AG04449 (cell line): Measurements from ENCODE around the gene KATNIP.

Experiments used
- CTCF ChIA-PET: fragments of 350-600 bp; formaldehyde crosslinking; extraction: SDS; loops from one replicate; lab custom pipeline; 2021; ENCODE audit warnings: antibody characterized with exemption; lab: Yijun Ruan, JAX
- POLR2A ChIA-PET: fragments of 400-600, 350-600 bp; formaldehyde crosslinking; extraction: SDS; loops from one replicate; lab custom pipeline; 2020; ENCODE audit warnings: antibody characterized with exemption, inconsistent platforms; lab: Yijun Ruan, JAX
- DNase-seq: peaks from one replicate; pipeline ENCODE4 v3.0.0-alpha.2; 2010; ENCODE audit warnings: low read depth, low spot score
- H3K4me3 ChIP-seq: 2 replicates; pipeline ENCODE4 v1.5.1; 2011; ENCODE audit warnings: low read depth, mild to moderate bottlenecking, control low read depth, low read length
- CTCF ChIP-seq: IDR thresholded peaks from one replicate; pipeline ENCODE4 v1.5.1; 2011; ENCODE audit warnings: mild to moderate bottlenecking, moderate library complexity, low read length, control low read depth, inconsistent platforms; ENCODE audit not compliant: insufficient read depth; ENCODE audit errors: missing control alignments

Gene KATNIP

DNA sequence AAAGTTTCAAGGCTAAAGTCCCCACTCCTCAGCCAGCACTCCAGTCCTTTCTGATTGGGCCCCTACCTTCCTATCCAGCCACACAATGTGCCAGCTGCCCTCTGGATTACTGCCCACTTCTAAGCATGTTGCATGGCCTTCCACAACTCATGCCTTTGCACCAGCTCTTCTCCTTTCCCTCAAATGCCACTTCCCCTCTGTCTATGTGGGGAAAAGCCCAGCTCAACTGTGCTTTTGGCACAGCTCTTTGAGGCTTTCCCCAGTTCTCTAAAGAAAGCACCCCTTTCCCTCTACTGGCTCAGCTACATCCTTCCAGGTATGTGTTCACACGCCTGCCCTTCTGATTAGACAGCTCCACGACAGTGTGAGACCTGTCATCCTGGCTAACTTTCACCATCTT, 18.8 kb upstream of the KATNIP start:
- ChIA-PET POLR2A (interaction anchor here (1.5 kb wide), 1 partner anchor 16 kb away, joined by 3 read pairs; no protein-coding TSS in a partner anchor), CTCF (interaction anchor here (1.8 kb wide), 1 partner anchor 15 kb away, joined by 8 read pairs; no protein-coding TSS in a partner anchor)
- no peak overlapping the region for H3K4me3 ChIP-seq
- DNase-seq: no peak
- no peak for TF ChIP-seq CTCF

DNA sequence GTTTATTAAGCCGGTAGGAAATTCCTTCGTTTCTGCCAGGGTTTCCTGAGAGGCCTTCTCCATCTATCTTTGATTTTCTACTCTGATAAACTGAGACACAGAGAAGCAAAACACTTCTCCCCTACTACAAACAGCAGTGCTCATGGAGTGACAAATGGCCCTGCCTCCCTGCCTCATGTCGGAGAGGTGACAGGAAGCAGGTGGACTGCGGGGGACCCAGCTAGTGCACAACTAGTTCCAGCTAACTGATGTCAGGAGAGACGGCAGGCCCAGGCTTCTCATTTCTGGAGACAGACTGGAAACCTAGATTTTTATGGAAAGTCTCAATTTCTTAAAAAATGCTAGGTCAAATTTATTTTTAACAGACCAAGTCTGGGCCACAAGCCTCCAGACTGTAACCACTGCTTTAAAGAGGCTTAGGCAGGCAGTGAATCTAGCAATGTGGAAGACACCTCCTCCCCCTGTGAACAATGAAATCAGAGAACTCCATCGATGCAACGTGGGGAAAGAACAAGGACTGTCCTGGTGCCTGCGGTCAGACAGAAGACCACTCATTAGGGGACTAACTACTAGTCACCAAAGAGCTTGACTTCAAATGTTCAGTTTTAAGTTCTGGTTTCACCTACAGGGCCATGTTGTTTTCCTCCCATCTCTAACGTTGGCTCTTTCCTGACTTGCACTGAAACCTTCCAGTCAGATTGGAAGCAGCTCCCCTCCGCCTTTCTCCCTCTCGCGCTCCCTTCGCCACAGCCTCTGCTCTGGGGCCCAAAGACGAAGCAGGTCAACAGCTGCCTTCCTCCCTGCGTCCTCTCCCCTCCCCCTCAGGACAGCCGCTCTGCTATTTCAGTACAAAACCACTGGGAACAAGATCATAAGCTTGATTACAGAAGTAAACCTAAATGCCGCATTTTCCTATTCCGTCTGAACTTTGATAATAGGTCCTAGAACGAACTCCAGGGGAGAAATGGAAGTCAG, 17.8 kb upstream of the KATNIP start:
- no peak for TF ChIP-seq CTCF
- ChIA-PET POLR2A (interaction anchor here (1.5 kb wide), 1 partner anchor 15 kb away, joined by 3 read pairs; no protein-coding TSS in a partner anchor), CTCF (interaction anchor here (1.2 kb wide), 1 partner anchor 14 kb away, joined by 3 read pairs; no protein-coding TSS in a partner anchor)

GRCh38 chr16:27534256-27534655, 15.7 kb upstream of the KATNIP start:
- ChIA-PET POLR2A (no interaction called here), CTCF (no interaction called here)
- no peak overlapping the region for H3K4me3 ChIP-seq
- DNase-seq: no peak
- no peak for TF ChIP-seq CTCF

More for the DNA sequence above, 17.8 kb upstream of the KATNIP start:
- no peak overlapping the region for H3K4me3 ChIP-seq
- DNase-seq: no peak

DNA sequence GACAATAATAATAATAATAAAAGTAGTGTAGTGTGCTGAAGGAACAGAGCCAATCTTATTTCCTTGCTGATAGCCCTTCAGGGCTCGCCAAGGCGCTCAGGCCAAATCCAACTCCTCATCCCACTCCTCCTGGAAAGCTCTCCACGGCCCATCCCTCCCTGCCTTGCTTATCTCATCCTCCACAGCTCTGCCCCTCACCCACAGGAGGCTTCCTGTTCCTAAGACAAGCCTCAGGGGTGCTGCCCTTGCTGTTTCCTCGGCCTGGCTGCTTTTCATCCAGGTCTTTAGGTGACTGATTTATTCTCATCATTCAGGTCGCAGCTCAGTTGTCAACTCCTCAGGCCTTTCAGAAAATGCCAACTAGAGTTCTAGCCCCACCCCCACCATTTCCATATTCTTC, 11.4 kb upstream of the KATNIP start:
- DNase-seq: no peak
- POLR2A ChIA-PET: no interaction called here

DNA sequence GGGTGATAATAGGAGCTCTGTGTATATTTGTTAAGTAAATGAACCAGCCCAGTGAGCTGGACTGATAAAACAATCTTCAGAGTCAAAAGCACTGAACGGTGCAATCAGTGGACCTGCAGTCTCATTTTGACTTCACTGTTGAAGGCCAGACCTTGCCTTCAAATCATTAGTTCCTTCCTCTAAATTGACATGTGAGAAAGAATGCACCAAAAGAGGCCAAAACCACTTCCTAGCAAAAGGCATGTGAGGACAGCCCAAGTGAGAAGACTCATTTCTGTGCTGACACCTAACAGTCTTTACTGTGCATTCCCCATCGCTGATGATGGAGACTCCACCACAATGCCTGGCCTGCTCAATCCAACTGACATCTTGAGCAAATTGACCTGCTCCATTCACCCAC, 10.8 kb upstream of the KATNIP start:
- ChIA-PET POLR2A (no interaction called here), CTCF (no interaction called here)
- TF ChIP-seq CTCF: no peak
- no peak for DNase-seq
- no peak overlapping the region for H3K4me3 ChIP-seq

More for the DNA sequence above, 11.4 kb upstream of the KATNIP start:
- no peak for TF ChIP-seq CTCF
- no peak overlapping the region for H3K4me3 ChIP-seq
- CTCF ChIA-PET: no interaction called here

DNA sequence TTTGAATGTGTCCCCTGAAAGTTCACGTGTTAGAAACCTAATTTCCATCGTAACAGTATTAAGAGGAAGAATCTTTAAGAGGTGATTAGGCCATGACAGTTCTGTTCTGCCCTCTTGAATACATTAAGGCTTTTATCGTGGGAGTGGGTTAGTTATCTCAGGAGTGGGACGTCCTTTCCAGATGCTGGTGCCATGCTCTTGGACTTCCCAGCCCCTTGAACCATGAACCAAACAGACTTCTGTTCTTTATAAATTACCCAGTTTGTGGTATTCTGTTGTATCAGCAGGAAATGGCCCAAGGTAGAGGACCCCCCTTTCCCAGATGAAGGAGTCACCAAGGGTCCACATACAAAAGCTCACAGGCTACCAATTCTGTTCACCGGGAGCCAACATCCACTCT, 10.3 kb upstream of the KATNIP start:
- ChIA-PET CTCF (no interaction called here), POLR2A (no interaction called here)
- H3K4me3 ChIP-seq: no peak overlapping the region
- no peak for TF ChIP-seq CTCF
- DNase-seq: no peak
